ENCODE data around the gene ERLEC1. TPM values are rescaled to one million over a fixed set of nuclear protein-coding genes. Genes with fewer than 3 reads are reported as not detected.
"Not testable (repeated sequence)": the region's sequence is repeated elsewhere in the genome, so short reads cannot be mapped to it uniquely, and the experiment has no call there.

The ERLEC1 gene, protein sequence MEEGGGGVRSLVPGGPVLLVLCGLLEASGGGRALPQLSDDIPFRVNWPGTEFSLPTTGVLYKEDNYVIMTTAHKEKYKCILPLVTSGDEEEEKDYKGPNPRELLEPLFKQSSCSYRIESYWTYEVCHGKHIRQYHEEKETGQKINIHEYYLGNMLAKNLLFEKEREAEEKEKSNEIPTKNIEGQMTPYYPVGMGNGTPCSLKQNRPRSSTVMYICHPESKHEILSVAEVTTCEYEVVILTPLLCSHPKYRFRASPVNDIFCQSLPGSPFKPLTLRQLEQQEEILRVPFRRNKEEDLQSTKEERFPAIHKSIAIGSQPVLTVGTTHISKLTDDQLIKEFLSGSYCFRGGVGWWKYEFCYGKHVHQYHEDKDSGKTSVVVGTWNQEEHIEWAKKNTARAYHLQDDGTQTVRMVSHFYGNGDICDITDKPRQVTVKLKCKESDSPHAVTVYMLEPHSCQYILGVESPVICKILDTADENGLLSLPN
- 62.5 TPM for total RNA-seq

DNA sequence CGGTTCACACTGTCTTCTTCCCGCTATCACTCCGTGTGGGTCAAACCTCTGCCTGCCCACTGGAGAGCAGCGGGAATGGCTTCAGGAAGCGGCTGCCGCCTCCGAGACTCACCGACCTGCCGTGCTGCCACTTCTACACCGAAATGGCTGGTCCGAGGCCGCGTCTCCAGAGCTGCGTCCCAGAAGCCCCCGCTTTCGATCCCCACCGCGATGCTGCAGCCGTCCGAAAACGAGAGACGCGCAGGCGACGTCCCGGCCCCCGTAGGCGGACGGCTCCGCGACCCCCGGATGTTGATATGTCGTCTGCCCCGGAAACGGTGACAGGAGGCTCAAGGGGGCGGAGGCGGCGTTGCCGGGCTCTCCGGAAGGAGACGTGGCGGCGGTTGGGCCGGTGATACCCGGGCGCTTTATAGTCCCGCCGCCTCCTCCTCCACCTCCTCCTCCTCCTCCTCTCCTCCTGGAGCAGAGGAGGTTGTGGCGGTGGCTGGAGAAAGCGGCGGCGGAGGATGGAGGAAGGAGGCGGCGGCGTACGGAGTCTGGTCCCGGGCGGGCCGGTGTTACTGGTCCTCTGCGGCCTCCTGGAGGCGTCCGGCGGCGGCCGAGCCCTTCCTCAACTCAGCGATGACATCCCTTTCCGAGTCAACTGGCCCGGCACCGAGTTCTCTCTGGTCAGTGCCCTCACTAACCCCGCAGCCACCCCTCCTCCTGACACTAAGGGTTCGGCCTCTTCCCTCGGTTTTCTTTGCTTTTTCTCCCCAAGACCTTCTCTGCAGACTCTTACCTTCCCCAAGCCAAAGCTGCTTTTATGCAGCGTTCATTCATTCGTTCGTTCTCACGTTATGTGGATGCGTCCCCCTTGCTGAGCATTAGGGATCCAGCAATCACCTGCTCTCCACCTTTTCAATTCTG lies at the start of gene ERLEC1, which contains the start of gene ASB3:
ERLEC1 (plus strand) TSS at position 340 of the 909 bp plus-strand sequence; CDS start at position 507, 167 bp downstream.
ASB3 (minus strand) TSS at position 249 of the 909 bp plus-strand sequence. CDS start 21,381 bp downstream, outside the sequence.
- DNase-seq = peak; percentile 88

DNA sequence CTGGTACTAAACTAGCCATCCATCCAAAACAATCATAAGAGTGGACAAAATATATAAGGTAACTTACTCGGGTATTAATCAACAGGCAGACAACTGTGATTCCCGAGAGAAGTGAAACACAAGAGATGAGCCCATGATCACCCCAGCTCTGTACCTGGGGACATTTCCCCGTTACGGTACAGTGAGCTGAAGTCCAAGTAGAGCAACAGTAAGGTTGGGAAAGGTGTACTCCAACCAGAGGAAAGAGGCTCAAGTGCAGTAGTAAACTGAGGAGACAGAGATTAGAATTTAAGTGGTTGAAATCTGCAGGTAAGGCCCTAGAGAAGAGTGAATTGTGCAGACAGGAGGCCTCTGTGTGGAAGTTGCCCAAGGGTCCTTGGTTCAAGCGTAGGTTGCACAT lies 49.8 kb upstream of the ERLEC1 start:
- no peak for DNase-seq

DNA sequence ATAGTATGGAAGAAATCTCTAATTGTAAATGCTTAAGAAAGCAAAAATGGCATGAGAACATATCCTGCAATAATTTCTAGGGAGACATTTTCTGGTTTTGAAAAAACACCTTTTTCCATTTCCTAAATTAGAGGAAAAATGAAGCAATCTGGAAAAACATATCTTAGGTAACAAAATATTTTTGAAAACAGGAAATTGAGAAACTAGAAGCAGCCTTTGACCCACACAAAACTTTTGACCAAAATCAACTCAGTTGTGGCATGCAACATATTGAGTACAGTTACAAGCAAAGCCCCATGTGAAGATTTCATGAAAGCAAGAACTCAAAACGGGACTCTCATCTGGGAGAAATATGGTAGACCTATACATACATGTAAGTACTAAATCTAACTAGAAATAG lies 47.8 kb upstream of the ERLEC1 start:
- DNase-seq = no peak

DNA sequence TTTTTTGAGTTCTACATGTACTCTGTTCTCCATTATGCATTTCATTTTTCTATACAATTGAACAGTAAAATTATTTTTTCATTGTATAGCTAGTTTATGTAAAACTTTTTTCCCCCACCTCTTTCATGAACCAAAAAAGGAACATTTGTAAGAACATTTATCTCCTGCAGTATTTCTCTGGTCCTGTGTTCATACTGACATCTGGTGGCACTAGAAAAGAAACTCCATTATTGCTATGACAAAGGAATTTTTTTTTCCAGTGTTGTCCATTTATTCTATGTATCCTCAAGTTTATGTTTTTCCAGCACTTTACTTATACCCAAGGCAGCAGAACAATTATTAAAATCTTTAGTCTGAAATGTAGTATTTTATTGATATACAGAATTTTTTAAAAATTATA lies 46.7 kb upstream of the ERLEC1 start:
- DNase-seq = no peak

DNA sequence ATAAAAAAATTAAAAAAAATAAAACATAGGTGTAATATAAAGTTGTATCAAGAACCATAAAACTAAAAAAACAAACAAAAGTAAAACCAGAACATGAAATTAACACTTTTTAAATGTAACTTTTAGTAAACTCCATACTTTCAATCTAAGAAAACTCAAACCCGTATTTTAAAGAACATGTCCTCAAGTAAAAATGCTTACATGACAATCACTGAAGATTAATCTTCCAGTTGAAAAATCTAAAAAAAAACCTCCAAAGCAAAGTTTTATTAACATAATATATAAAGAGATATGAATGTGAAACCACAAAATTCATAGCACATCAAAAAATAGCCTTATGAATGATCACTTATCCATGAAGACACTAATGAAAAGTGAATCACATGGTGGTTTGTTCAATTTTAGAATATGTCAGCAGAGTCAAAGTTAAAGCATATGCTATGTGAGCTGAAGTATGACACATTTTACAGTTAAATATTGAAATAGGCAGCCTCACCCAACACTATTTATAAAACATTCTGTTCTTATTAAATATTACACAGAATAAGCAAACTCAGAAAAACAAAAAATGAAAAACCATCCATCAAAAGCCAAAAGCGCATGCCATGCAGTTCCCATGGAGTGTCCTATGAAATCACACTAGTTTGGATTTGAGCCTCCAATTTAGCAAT lies 42.3 kb upstream of the ERLEC1 start:
- DNase-seq = no peak

DNA sequence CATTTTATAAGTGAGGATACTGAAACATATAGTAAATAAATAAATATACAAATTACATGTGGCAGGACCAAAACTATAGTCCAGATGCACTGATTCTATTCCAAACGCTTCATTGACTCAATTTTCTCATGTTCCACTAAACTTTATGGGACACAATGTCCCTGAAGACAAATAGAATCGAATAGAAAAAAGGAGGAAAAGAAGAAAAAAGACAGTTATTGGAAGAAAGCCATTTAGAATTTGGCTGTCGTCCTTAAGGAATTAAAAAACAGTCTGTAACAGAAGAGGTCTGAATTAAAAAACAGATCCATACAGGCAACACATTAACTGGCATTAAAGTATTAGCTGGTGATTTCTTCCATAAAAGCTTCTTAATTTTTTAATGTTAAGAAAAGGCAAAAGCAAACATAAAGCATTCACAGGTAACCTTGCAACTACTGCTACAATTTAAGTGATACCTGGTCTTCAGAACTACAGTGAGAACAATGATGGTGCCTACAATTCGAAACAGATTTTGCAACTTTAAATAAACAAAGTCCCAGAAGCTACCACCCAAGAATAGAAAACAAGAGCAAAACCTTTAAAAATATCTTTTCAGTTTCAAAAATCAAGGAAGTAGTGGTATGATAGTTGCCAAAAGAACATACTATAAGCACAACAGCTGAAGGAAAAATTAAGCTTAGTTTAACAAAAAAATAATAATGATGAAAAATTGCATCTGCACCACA lies 36.6 kb upstream of the ERLEC1 start:
- no peak for DNase-seq

DNA sequence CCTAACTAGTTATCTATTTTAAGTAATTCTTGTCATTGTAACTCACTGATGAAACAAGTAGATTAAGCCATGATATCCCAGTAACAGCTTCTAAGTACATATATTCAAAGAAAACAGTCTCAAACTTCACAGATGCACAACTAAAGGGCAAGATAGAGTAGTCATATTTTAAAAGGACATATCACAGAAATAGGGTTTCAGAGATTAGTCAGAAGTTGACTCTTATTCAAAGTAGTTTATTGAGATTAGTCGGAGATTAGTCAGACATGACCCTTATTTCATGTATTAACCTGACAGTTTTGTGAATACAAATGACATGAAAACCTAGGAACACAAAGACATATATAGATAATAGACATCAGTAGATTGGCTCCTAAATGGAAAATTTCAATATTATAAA lies 35.1 kb upstream of the ERLEC1 start:
- DNase-seq = no peak

DNA sequence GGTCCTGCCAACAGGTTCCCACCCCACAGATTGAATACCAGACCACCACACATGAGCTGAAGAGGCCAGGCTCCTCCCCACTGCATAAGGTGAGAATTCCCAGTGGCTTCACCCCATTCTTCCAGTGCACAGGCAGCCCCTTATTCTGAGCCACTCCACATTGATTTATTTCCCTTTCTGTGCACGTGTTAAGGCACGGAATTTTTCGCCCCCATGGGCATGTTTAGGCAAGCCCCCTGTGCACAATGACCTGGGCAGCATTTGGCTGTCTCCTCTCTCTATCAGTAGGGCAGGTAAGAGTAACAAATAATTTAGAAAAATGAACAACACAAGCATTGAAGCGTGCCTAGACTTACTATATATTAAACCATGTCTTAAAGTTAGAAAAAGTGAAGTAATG lies 34.5 kb upstream of the ERLEC1 start:
- DNase-seq = no peak

DNA sequence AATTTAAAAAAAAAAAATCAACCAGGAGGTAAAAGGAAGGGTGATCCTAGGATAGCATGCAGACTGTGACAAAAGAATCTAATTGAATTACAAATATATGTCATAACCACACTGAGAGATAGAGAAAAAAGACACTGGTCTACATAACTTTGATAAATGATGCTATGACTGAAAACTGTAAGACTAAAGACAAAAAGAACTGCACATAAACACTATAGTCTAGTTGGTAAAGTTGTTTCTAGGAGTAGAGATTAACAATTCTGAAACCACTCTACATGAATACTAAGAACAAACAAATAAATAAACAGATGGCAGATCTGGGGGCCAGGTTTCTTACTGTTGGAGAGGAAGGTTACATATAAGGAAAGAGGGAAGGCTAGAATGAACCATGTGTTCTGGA lies 33.8 kb upstream of the ERLEC1 start:
- DNase-seq = no peak

DNA sequence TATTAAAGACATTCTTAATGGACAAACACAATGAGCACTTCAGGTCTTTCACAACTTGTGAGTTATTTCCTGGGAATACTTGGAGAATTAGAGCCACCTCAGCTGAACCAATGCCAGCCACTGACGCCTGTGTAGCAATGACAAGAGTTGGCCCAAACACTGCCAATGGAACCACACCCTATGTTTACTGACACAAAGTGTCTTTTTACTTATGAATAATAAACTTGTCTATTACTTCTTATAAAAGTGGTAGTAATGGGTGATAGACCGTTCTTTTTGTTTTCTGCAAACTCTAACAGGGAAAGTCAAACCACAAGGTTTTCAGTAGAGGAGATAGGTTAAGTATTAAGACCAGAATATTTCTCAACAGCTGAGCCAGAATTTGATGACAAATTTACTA lies 31.7 kb upstream of the ERLEC1 start:
- DNase-seq = no peak

DNA sequence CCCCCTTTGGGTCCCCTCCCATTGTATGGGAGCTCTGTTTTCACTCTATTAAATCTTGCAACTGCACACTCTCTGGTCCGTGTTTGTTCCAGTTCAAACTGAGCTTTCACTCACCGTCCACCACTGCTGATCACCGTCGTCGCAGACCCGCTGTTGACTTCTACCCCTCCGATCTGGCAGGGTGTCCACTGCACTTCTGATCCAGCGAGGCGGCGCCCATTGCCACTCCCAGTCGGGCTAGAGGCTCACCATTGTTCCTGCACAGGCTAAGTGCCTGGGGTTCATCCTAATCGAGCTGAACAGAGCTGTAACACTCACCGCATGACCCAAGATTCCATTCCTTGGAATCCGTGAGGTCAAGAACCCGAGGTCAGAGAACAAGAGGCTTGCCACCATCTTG lies 30.2 kb upstream of the ERLEC1 start:
- no peak for DNase-seq

DNA sequence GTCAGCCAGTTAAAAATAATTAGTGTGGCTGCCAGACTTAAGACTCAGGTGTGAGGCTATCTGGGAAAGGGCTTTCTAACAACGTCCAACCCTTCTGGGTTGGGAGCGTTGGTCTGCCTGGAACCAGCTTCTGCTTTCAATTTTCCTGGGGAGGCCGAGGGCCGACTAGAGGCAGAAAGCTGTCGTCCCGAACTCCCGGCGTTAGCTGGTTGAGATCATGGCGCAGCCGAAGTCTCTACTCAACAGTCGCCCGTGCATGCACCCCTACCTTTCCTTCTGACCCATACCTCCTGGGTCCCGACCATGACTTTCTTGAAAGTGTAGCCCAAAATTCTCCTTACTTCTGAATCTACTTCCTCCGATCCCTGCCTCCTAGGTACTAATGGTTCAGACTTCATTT lies 29.6 kb upstream of the ERLEC1 start:
- DNase-seq = not testable (repeated sequence)

DNA sequence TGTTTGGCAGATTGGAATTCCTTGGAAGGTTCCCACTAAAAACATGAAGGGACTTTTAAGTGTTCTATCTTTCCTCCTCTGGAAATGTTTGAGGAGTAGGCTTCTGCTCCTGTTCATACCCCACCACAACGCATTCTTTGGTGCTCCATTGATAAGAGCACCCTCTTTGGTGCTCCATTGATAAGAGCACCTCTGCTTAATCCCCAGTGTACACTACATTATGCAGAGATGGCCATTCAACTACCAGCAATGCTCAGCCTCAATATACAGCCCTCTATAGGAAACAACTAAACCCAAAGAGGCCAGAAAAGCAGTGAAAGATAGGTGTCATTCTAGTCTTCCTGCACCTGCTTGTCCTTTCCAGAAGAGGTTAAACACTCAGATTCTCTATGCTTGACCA lies 21.1 kb upstream of the ERLEC1 start:
- no peak for DNase-seq

DNA sequence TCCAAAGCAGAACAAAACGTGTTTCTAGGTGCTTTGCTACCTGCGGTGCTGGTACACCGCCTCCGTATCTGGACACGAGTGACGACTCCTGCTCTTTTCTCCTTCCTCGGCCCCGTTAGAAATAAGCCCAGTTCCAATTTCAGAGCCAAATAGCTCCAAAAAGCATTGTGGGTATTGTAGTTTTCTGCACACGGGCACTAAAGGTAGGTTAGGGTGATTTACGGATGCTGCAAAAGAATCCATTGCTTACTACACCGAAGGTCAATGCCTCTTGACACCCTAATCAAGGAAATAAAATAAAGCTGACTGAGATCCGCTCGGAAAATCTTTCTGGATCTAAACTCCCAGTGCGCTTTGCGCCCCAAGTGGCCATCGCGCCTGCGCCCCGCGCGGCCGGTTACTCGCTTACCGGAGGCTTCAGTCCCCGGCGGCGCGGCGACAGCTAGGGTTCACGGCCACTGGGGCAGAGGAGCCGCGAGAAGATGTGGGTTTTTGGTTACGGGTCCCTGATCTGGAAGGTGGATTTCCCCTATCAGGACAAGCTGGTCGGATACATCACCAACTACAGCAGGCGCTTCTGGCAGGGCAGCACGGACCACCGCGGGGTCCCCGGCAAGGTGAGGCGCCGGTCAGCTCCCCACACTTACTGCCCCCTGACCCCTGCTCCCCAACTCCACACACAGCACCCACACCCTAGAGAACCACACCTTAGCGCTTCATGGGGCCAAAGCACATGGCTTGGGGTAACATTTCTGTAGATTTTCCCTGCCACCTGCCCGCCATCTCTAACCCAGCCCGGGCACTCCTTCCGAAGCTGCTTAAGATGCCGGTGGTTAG lies 19.2 kb upstream of the ERLEC1 start, which contains the start of gene CHAC2:
CHAC2 (plus strand) TSS at position 400 of the 837 bp plus-strand sequence; CDS start at position 483, 83 bp downstream.
- peak; percentile 65 for DNase-seq

DNA sequence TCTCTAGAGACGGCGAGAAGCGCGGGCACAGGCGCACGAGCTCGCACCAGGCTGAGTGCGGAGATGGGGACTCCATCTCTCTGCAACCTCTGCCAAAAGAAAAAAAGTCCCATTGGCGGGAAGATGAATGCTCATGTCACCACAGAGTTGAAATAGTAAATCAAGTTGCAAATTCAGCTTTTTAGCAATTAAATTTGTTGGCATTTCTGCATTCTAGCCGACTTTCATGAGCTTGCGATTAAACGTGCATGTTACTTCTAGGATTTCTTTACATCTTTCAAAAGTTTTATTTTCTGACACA lies 18.7 kb upstream of the ERLEC1 start:
- DNase-seq = no peak

DNA sequence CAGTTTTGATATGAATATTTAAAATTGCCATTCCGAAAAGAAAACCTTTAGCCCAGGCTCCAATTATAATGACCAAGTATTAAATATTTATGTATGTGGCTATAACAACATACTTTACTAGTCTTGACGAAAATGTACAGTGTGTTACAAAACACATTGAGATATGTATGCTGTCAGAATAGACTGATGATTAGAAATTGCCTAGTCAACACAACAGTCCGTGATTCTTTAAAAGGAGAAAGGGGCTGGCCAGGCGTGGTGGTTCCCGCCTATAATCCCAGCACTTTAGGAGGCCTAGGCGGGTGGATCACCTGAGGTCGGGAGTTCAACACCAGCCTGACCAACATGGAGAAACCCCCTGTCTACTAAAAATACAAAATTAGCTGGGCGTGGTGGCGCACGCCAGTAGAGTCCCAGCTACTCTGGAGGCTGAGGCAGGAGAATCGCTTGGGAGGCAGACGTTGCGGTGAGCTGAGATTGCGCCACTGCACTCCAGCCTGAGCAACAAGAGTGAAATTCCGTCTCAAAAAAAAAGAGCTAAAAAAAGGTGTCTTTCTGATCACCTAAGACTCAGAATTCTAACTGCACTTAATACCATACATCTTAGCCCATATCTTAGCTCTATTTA lies 17.4 kb upstream of the ERLEC1 start:
- no peak for DNase-seq

DNA sequence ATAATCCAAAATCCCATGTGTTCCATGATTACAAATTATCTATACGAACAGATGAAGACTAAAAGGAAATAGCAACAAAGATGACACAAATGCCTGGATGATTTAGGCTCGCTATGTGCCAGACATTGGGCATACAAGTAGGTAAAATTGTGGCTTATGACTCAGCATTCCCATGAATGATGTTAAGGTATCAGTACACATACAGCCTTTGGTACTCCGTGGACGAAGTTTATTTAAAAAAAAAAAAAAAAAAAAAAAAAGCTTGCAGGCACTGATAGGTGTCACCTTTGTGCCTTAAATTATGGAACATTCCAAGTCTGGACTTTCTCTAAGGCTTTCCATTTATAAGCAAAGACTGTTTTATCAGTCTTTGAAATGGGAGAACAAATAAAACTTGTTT lies 16.6 kb upstream of the ERLEC1 start:
- DNase-seq = no peak

DNA sequence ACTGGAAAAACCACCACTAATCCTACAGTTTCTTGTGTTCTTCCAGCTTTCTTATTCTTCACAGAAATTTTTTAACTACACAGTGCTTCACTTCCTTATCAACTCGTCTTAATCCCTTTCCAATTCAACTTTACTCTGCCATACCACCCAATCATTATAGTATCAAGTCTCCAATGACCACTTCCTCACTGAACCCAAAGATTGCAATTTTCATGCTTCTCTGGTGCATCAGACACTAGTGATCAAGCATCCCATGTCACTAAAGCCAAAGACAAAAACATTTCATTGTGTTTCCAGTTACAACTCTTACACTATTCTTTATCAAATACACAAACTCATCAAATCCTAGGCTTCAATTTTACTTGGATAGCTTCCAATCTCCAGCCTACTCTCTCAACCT lies 9.7 kb upstream of the ERLEC1 start:
- no peak for DNase-seq

DNA sequence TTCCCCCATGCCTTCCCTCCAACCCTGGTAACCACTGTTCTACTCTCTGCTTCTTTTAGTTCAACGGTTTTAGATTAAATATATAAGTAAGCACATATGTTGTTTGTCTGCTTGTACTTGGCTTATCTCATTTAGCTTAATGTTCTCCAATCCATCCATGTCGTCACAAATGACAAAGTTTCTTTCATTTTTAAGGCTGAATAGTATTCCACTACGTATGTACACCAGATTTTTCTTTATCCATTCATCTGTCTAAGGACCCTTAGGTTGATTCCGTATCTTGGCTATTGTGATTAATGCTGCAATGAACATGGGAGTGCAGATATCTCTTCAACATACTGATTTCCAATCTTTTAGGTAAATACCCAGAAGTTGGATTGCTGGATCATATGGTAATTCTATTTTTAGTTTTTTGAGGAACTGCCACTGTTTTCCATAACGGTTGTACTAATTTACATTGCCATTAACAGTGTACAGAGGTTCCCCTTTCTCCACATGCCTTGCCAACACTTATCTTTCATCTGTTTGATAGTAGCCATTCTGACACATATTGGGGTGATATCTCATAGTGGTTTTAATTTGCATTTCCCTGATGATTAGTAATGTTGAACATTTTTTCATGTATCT lies 8.2 kb upstream of the ERLEC1 start:
- DNase-seq = no peak

DNA sequence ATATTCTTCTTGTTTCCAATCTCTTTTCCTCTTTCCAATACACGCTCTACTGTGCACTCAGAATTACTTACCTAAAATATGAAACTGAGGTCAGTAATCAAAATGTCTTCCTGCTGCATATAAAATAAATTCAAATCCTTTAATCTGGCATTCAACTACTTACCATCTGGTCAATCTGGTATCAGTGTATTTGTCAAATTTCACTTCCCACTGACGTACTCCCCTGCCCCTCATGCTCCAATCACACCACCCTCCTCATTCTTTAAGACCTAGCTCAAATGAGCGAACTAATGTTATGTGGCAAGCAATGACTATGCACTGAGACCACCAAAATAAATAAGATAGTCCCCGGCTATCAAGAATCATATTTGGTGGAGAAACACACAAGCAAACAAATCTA lies 6.8 kb upstream of the ERLEC1 start:
- no peak for DNase-seq
